HCT116 (cell line): ENCODE measurements around the gene UNC45A. TPM values are rescaled to one million over a fixed set of nuclear protein-coding genes. Genes with fewer than 3 reads are reported as not detected.

ENCODE experiments used
- ATAC-seq: fragments of 200-7000 bp; cut with Tn5 transposase; 2 replicates; pipeline ENCODE4 v1.9.1; 2020; ENCODE audit warnings: mild to moderate bottlenecking, moderate library complexity
- BruUV-seq: library from RNA; stranded (reverse); fragments of 400-500 nt; replicated peaks from 2 replicates; lab custom pipeline; 2021; lab: Mats Ljungman, UMichigan
- CTCF ChIA-PET: fragments of 300-600 bp; sonication (Branson Sonifier 250); formaldehyde crosslinking; loops from one replicate; lab custom pipeline; 2021; ENCODE audit warnings: antibody characterized with exemption; lab: Charles Lee
- POLR2A ChIA-PET: fragments of 300-600, 350-600 bp; sonication (Branson Sonifier 250); formaldehyde crosslinking; loops from one replicate; lab custom pipeline; 2021; ENCODE audit warnings: antibody characterized with exemption; lab: Charles Lee
- RAD21 ChIA-PET, 2 experiments: fragments of 300-600 bp; sonication (Branson Sonifier 250); formaldehyde crosslinking; loops; one replicate each; lab custom pipeline; 2023; ENCODE audit warnings: low total read pairs in 2 of 2; ENCODE audit not compliant: uncharacterized antibody in 2 of 2, unreplicated experiment in 2 of 2, low non-redundant PET in 1 of 2; lab: Charles Lee
- DNase-seq: peaks from one replicate; pipeline ENCODE4 v3.0.0-alpha.2; 2010; ENCODE audit warnings: low read depth, low spot score
- H2AFZ ChIP-seq: fragments of 200-600 bp; shearing (Covaris generic), sonication (generic); 2 replicates; pipeline ENCODE4 v1.6.1; 2017; ENCODE audit warnings: low read depth, mixed run types, mixed read lengths, antibody characterized with exemption, low read length; ENCODE audit not compliant: poor library complexity, severe bottlenecking
- H3K27ac ChIP-seq: 2 replicates; pipeline ENCODE4 v1.5.1; 2012; ENCODE audit warnings: low read depth, low read length
- H3K27me3 ChIP-seq: fragments of 200-600 bp; sonication (generic); 2 replicates; pipeline ENCODE4 v1.6.1; 2016; ENCODE audit warnings: mixed run types, low read length, mixed read lengths; ENCODE audit not compliant: insufficient read depth
- H3K36me3 ChIP-seq, 2 experiments: fragments of 200-500 bp in 1 of 2; fragments of 200-600 bp in 1 of 2; sonication (Bioruptor generic) in 1 of 2; sonication (generic) in 1 of 2; 2 replicates each; pipeline versions ENCODE4 v1.5.1 to v1.6.1; 2014 to 2016; ENCODE audit warnings: low read length in 2 of 2, inconsistent platforms in 1 of 2, mixed read lengths in 1 of 2, mixed run types in 1 of 2; ENCODE audit not compliant: insufficient read depth in 2 of 2, control insufficient read depth in 1 of 2
- H3K4me1 ChIP-seq, 2 experiments: fragments of 200-600 bp in 1 of 2; sonication (generic) in 1 of 2; 2 replicates each; pipeline versions ENCODE4 v1.5.1 to v1.6.1; 2012 to 2017; ENCODE audit warnings: low read length in 2 of 2, inconsistent platforms in 1 of 2, mild to moderate bottlenecking in 1 of 2, mixed read lengths in 1 of 2, mixed run types in 1 of 2, moderate library complexity in 1 of 2; ENCODE audit not compliant: insufficient read depth in 2 of 2, control insufficient read depth in 1 of 2
- H3K4me2 ChIP-seq: fragments of 200-600 bp; sonication (generic); 2 replicates; pipeline ENCODE4 v1.6.1; 2017; ENCODE audit warnings: mixed run types, low read length, mixed read lengths
- H3K4me3 ChIP-seq, 2 experiments: fragments of 200-600 bp in 1 of 2; sonication (generic) in 1 of 2; replicated peaks in 1 of 2; 2 replicates each; pipeline ENCODE4 v1.5.1; 2011 to 2016; ENCODE audit warnings: low read length in 2 of 2, control low read depth in 1 of 2, low read depth in 1 of 2, mild to moderate bottlenecking in 1 of 2, mixed read lengths in 1 of 2, mixed run types in 1 of 2
- H3K79me2 ChIP-seq: fragments of 200-600 bp; sonication (generic); 2 replicates; pipeline ENCODE4 v1.6.1; 2017; ENCODE audit warnings: mild to moderate bottlenecking, mixed run types, low read length, moderate library complexity, mixed read lengths; ENCODE audit not compliant: insufficient read depth
- H3K9ac ChIP-seq: fragments of 200-600 bp; sonication (generic); 2 replicates; pipeline ENCODE4 v1.6.1; 2016; ENCODE audit warnings: low read length, mixed read lengths
- H3K9me2 ChIP-seq: fragments of 200-600 bp; sonication (generic), shearing (Covaris generic); 2 replicates; pipeline ENCODE4 v1.6.1; 2017; ENCODE audit warnings: mixed run types, mild to moderate bottlenecking, moderate library complexity; ENCODE audit not compliant: insufficient read depth
- H3K9me3 ChIP-seq, 2 experiments: fragments of 200-500 bp in 1 of 2; fragments of 200-600 bp in 1 of 2; sonication (Bioruptor generic) in 1 of 2; sonication (generic) in 1 of 2; 2 replicates each; pipeline ENCODE4 v1.6.1; 2014 to 2017; ENCODE audit warnings: low read length in 2 of 2, mixed read lengths in 2 of 2, inconsistent platforms in 1 of 2, low read depth in 1 of 2, mild to moderate bottlenecking in 1 of 2, mixed run types in 1 of 2, moderate library complexity in 1 of 2; ENCODE audit not compliant: control insufficient read depth in 1 of 2, insufficient read depth in 1 of 2
- H4K20me1 ChIP-seq: fragments of 200-600 bp; sonication (generic), shearing (Covaris generic); 2 replicates; pipeline ENCODE4 v1.6.1; 2017; ENCODE audit warnings: mixed run types, mild to moderate bottlenecking, moderate library complexity; ENCODE audit not compliant: insufficient read depth
- ATF3 ChIP-seq: IDR thresholded peaks from 2 replicates; pipeline ENCODE4 v1.6.1; 2012
- CEBPB ChIP-seq: IDR thresholded peaks from 2 replicates; pipeline ENCODE4 v1.6.1; 2012; ENCODE audit warnings: low read depth
- EGR1 ChIP-seq: IDR thresholded peaks from 2 replicates; pipeline ENCODE4 v1.6.1; 2012; ENCODE audit warnings: low read depth
- EZH2phosphoT487 ChIP-seq: fragments of 200-600 bp; IDR thresholded peaks from 2 replicates; pipeline ENCODE4 v1.6.1; 2018; ENCODE audit warnings: antibody characterized with exemption, borderline replicate concordance
- JUND ChIP-seq: IDR thresholded peaks from 2 replicates; pipeline ENCODE4 v1.6.1; 2012
- POLR2A ChIP-seq: IDR thresholded peaks from 2 replicates; pipeline ENCODE4 v1.7.0; 2011; ENCODE audit warnings: borderline replicate concordance; ENCODE audit not compliant: insufficient read depth, insufficient read length; ENCODE audit errors: extremely low read depth
- REST ChIP-seq: IDR thresholded peaks from 2 replicates; pipeline ENCODE4 v1.6.1; 2012; ENCODE audit warnings: low read depth
- SP1 ChIP-seq: IDR thresholded peaks from 2 replicates; pipeline ENCODE4 v1.6.1; 2012; ENCODE audit warnings: low read depth
- SRF ChIP-seq: IDR thresholded peaks from 2 replicates; pipeline ENCODE4 v1.6.1; 2012; ENCODE audit warnings: low read depth
- TCF7L2 ChIP-seq: IDR thresholded peaks from 2 replicates; pipeline ENCODE4 v1.7.0; 2011; ENCODE audit warnings: borderline replicate concordance, inconsistent platforms; ENCODE audit not compliant: insufficient read depth, insufficient read length; ENCODE audit errors: extremely low read depth
- YY1 ChIP-seq: IDR thresholded peaks from 2 replicates; pipeline ENCODE4 v1.6.1; 2011; ENCODE audit warnings: low read length, low read depth, moderate library complexity, mild to moderate bottlenecking; ENCODE audit not compliant: insufficient replicate concordance; ENCODE audit errors: extremely low read depth
- ZFX ChIP-seq: fragments of 450-650 bp; IDR thresholded peaks from 2 replicates; pipeline ENCODE4 v1.6.1; 2017
- intact Hi-C: fragments of 100-400 bp; cut with micrococcal nuclease; formaldehyde crosslinking; loops from 2 replicates; pipeline ENCODE4 v1.10.0; 2022
- total RNA-seq: library from RNA; stranded (reverse); gene quantifications from one replicate; pipeline ENCODE4 v1.2.1, GENCODE V29; 2021; ENCODE audit not compliant: unreplicated experiment
- TF ChIP-seq, protein P1 (sequence below): IDR thresholded peaks from 2 replicates; pipeline ENCODE4 v1.6.1; 2012
- TF ChIP-seq, protein P2 (sequence below): IDR thresholded peaks from 2 replicates; pipeline ENCODE4 v1.6.1; 2011; ENCODE audit warnings: mild to moderate bottlenecking, low read length, moderate library complexity; ENCODE audit not compliant: insufficient replicate concordance; ENCODE audit errors: extremely low read depth

Gene UNC45A
- total RNA-seq, 1 experiment from 2014 or later = 95.4 TPM

DNA sequence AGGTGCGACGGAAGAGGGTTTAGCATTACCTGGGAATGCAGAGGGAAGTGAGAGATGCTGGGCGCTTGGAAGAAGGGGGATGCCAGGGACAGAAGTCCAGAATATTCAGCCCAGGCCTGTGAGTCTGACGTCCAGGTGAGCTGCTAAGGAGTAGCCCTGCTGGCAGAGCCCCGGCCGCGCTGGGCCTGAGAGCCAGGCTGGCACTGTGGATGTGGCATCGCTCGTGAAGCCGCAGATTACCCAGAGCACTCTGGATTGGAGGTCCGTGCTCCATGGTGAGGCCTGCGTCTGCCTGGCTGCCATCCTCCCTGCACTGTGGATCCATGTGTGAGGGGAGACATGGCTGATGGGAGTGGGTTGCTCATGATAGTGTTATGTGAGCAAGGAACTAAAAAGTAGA is 17.5 kb upstream of the UNC45A start:
- Histone ChIP-seq H3K9me3 (no peaks in the 10 kb centered on the region), H3K4me1 (no peaks in the 10 kb centered on the region), H3K4me2 (no peak overlapping the region), H3K9ac (no peak overlapping the region), H2AFZ (no peak overlapping the region), H3K27ac (no peak overlapping the region), H3K36me3 (peaks cover 2 to 4% of the 10 kb centered on the region in 2 experiments; a peak in 3 of 4 replicates), H3K4me3 (no peak overlapping the region), H3K27me3 (no peaks in the 10 kb centered on the region), H3K9me2 (no peaks in the 10 kb centered on the region), H3K79me2 (no peaks in the 10 kb centered on the region), H4K20me1 (no peaks in the 10 kb centered on the region)
- DNase-seq = no peak
- ChIA-PET RAD21 (no interaction called here), POLR2A (no interaction called here), CTCF (no interaction called here)
- BruUV-seq = no TSS peak
- intact Hi-C loops = no loop called here
- TF ChIP-seq POLR2A (no peak), SRF (no peak), YY1 (no peak), ZFX (no peak), CEBPB (no peak), SP1 (no peak), JUND (no peak), EZH2phosphoT487 (no peak), ATF3 (no peak), REST (no peak), TCF7L2 (no peak), EGR1 (no peak)
- TF ChIP-seq, protein P1, sequence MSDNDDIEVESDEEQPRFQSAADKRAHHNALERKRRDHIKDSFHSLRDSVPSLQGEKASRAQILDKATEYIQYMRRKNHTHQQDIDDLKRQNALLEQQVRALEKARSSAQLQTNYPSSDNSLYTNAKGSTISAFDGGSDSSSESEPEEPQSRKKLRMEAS = no peak
- TF ChIP-seq, protein P2, sequence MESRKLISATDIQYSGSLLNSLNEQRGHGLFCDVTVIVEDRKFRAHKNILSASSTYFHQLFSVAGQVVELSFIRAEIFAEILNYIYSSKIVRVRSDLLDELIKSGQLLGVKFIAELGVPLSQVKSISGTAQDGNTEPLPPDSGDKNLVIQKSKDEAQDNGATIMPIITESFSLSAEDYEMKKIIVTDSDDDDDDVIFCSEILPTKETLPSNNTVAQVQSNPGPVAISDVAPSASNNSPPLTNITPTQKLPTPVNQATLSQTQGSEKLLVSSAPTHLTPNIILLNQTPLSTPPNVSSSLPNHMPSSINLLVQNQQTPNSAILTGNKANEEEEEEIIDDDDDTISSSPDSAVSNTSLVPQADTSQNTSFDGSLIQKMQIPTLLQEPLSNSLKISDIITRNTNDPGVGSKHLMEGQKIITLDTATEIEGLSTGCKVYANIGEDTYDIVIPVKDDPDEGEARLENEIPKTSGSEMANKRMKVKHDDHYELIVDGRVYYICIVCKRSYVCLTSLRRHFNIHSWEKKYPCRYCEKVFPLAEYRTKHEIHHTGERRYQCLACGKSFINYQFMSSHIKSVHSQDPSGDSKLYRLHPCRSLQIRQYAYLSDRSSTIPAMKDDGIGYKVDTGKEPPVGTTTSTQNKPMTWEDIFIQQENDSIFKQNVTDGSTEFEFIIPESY = no peak
- no peak for ATAC-seq
